T-helper 22 cell (primary cell): Measurements from ENCODE around the gene STXBP2.

Experiments
- DNase-seq: peaks from one replicate; pipeline ENCODE4 v3.0.0-alpha.2; 2020; ENCODE audit warnings: low read depth

Gene STXBP2

GRCh38 chr19:7614859-7615741, 21.8 kb upstream of the STXBP2 start:
- no peak for DNase-seq

- DNase-seq = no peak
These were observed 19.7 kb upstream of the STXBP2 start for GRCh38 chr19:7617172-7617571.

DNA sequence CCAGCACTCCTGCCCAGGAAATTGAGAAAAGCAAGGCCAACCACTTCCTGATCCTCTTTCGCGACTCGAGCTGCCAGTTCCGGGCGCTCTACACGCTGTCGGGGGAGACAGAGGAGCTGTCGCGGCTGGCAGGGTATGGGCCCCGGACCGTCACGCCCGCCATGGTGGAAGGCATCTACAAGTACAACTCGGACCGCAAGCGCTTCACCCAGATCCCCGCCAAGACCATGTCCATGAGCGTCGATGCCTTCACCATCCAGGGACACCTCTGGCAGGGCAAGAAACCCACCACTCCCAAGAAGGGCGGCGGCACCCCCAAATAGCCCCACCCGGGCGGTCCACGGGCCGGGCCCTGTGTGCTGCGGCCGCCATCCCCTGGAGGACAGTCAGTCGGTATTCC, 19.2 kb upstream of the STXBP2 start:
- no peak for DNase-seq

DNA sequence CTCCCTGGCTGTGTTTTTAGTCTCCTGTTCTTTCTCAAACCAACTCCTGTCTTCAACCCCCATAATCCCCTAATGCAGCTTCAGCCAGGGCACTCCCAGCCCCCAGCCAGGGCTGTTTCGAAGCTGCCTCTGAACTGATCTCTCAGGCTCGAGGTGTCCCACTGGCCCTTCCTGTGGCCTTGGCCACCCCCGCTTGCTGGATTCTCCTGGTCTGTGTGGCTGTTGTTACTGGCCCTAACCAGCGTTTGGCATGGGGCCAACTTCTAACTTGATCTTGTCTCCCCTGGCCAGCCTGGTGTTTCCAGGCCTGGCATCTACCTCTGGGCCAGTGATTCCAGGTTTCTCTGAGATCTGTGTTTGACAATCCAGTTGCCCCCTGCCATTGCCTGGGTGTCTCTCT, 18.6 kb upstream of the STXBP2 start:
- no peak for DNase-seq

DNA sequence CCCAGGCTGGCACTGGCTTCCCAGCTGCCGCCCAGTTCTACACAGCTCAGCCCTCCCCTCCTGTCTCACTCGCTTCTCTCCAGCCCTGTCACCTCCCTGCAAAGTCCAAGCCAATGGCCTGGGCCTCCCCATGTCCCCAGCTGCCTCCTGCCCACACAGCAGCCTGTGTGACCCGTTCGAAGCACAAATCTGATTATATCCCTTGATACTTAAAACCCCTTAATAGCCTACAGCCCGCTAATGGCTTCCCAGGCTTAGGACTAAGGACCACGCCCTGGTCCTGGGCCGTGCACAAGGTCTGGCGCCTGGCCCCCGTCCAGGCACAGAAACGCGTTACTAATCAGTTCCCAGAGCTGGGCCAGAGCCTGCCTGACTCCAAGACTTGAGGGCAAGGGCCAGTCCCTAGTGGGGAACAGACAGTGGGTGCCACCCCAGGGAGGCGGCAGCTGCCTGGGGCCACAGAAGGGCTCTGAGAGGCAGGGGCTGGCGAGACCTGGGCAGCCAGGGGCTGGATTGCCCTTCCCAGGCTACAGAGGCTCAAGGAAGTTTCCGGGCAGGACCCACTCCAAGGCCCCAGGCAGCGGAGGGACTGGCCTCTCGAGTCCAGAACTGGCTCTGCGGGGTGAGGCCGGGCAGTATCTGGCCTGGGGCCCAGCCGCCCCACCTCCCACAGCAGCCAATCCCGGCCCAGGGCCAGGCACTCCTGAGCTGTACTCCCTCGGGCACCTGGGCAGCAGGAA, 18.0 kb upstream of the STXBP2 start:
- DNase-seq = no peak

DNA sequence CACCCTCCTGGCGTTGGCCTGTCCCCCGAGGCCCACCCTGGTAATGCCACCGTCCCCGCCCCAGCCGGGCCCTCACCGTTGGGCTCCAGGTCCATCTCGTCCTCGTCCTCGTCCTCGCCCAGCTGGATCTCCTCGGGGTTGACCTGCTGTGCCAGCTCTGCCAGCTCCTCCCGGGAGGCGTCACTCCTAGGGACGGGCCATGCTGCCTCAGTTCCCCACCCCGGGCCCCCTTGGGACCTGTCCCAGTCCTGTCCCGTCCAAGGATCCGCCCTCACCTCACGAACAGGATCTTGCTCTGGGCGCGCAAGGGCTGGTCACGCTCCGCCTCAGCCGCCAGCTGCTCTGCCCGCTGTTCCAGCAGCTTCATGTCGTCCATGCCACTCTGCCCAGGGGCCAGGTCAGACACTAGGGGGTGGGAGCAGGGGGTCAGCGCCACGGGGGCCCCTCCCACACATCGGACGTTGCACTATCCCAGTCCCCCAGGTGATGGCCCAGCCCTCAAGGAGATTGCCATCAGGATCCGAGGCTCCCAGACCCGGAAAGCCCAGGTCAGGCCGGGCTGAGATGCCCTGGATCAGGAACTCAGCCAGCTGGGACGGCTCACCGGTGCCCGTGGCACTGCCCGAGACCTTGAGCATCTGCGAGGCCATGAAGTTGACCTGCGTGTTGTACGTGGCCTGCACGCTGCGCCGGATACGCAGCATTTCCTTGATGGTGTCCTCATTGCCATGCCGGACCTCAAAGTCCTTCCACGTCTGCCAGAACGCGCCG, 17.1 kb upstream of the STXBP2 start:
- no peak for DNase-seq

GRCh38 chr19:7620442-7621412, 16.2 kb upstream of the STXBP2 start:
- no peak for DNase-seq

GRCh38 chr19:7622933-7623685, 13.8 kb upstream of the STXBP2 start:
- DNase-seq = no peak

- no peak for DNase-seq
These were observed 12.9 kb upstream of the STXBP2 start for GRCh38 chr19:7623725-7624603.

GRCh38 chr19:7624810-7625209, 12.1 kb upstream of the STXBP2 start:
- no peak for DNase-seq

GRCh38 chr19:7625763-7626372, 11.0 kb upstream of the STXBP2 start:
- DNase-seq = no peak

- DNase-seq = no peak
These were observed 9.7 kb upstream of the STXBP2 start for GRCh38 chr19:7627166-7627565.

DNA sequence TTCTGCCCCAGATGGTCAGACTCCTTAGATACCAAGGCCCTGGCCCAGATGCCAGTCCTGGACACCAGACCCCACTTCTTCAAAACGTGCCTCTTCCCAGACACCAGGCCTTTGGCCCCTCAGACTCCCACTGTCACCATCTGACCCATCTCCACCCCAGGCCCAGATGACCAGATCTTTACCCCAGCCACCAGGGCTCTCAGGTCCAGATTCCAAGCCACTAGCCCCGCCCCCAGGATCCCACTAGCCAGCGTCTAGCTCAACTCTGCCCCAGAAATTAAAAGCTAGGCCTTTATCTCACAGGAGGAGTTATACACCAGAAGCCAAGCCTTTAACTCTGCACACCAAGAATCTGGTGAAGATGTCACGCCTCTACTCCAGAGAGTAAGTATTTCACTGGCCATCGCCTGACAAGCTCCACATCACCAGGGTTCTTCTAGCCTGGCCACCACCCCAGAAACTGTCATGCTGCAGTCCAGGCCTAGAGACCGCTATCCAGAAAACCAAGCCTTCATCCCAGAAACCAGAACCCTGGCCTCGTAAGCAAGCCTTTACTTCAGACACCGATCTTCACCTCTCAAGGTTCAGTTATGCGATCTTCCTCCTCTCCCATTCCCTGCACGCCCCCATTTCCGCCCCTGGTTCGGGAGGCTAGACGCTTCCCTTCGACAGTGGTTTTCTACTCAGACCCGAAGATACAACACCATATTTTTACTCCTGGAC, 8.2 kb upstream of the STXBP2 start:
- no peak for DNase-seq

GRCh38 chr19:7629347-7630054, 7.4 kb upstream of the STXBP2 start, which contains the start of the genes PET100 and XAB2:
Gene PET100 (plus strand): TSS chr19:7629793. CDS start chr19:7629834, 41 bp downstream.
Gene XAB2 (minus strand): TSS chr19:7629545. CDS start chr19:7629527, 18 bp downstream.
- peak; percentile 93 for DNase-seq

DNA sequence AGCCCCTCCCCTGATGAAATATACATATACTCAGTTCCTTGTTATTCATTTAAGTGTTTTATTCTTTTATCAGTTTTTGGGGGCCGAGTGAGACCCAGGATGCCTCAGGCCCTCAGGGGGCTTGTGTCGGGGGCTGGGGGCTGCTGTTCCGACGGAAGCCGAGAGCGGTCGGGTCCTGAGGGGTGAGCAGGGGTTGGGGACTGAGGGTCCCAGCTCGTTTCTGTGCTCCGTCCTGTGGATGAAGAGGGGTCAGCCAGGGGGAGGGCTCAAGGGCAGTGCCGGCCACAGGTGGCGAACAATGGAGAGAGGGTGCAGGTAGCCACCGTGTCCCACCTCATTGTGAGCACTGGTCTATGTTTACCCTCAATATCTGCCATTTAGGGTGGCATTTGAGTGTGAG, 5.3 kb upstream of the STXBP2 start:
- no peak for DNase-seq

DNA sequence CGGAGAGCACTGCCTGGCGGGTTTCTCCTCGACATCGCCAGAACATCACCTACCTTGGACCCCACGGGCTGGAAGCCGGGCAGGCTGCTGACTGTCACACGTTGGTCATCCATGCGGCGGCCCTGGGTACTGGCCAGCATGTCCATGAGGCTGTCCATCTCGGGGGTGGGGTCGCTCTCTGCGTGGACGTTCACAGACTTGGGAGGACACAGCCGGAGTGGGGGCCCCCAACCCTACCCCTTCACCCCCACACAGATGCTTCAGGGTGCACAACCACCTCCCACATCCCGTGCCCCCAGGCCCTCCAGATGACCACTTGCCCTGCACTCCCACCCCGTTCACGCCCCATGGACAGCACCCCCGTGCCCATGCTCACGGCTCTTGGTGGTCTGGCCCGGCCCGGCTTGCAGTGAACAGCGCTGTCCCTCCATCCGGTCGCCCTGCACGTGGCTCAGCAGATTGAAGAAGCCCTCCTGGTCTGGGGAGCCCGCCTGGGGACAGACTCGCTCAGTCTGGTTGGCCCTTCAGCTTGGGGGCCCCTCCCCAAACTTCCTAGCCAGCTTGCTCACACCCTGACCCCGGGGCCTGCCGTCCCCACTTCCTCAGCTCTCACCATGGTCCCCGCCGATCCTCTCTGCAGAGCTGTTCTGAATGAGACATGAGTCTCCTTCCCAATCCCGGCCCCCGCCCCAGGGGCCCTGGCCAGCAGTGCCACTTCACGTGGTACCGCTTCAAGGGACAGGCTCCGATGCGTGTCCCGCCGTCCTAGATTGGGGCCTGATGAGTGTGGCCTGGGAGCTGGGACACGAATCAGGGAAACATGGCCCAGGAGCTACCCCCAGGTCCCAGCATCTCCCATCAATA, 4.3 kb upstream of the STXBP2 start:
- no peak for DNase-seq

GRCh38 chr19:7633698-7634097, 3.2 kb upstream of the STXBP2 start, which contains the start of gene PCP2:
Gene PCP2 (minus strand): TSS chr19:7633719. CDS start chr19:7633457, 262 bp downstream.
- no peak for DNase-seq
